Measurements from ENCODE around the gene PLCB4. TPM values are rescaled to one million over a fixed set of nuclear protein-coding genes. Genes with fewer than 3 reads are reported as not detected.

Gene PLCB4
- total RNA-seq, 1 donor from 2014 or later: 38.0 TPM

- intact Hi-C loops (cut with DNase I): no loop called here
- no peaks in the 10 kb centered on the region for H3K9me3 ChIP-seq
- H3K4me1 ChIP-seq: peaks cover 4 to 10% of the 10 kb centered on the region in 2 donors
- no peak for TF ChIP-seq CTCF (IDR thresholded peaks at IDR 0.05)
- no peak overlapping the region for H3K4me3 ChIP-seq
- no peaks in the 10 kb centered on the region for H3K36me3 ChIP-seq
- no peaks in the 10 kb centered on the region for H3K27me3 ChIP-seq
- no peak for DNase-seq (ENCODE audit: low spot score in 2 of 2)
- H3K27ac ChIP-seq: no peak overlapping the region
Measured at GRCh38 chr20:9496155-9496554, 427.3 kb downstream of the PLCB4 start.

- intact Hi-C loops (cut with DNase I): no loop called here
- DNase-seq (ENCODE audit: low spot score in 2 of 2): no peak
- no peak for TF ChIP-seq CTCF (IDR thresholded peaks at IDR 0.05)
- Histone ChIP-seq H3K36me3 (no peaks in the 10 kb centered on the region), H3K27ac (no peak overlapping the region), H3K4me1 (no peaks in the 10 kb centered on the region), H3K9me3 (no peaks in the 10 kb centered on the region), H3K27me3 (no peaks in the 10 kb centered on the region), H3K4me3 (no peak overlapping the region)
Measured at GRCh38 chr20:9498322-9498721, 429.4 kb downstream of the PLCB4 start.

- Histone ChIP-seq H3K4me3 (no peak overlapping the region), H3K27me3 (no peaks in the 10 kb centered on the region), H3K4me1 (no peaks in the 10 kb centered on the region), H3K9me3 (no peaks in the 10 kb centered on the region), H3K36me3 (no peaks in the 10 kb centered on the region), H3K27ac (no peak overlapping the region)
- intact Hi-C loops (cut with DNase I): no loop called here
- no peak for DNase-seq (ENCODE audit: low spot score in 2 of 2)
- no peak for TF ChIP-seq CTCF (IDR thresholded peaks at IDR 0.05)
Measured at GRCh38 chr20:9499126-9499899, 430.4 kb downstream of the PLCB4 start.

DNA sequence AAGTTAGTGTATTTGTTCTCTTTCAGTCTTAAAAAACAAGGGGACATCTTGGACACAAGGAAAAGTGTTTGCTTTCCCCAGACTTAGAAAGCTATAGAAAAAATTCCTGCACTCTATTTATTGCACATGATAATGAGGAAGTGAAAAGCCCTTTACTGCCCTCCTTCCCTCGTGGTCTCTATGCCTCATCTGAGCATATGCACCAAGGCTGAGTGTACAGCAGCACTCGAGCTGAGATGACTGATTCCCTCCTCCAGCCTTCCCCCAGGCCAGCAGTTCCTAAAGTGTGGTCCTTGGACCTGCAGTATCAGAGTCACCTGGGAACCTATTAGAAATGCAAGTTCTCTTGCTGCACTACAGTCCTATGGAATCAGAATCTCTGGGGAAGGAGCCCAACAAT lies 431.2 kb downstream of the PLCB4 start:
- H3K9me3 ChIP-seq: no peaks in the 10 kb centered on the region
- no peak overlapping the region for H3K27ac ChIP-seq
- H3K36me3 ChIP-seq: no peaks in the 10 kb centered on the region
- TF ChIP-seq CTCF (IDR thresholded peaks at IDR 0.05): no peak
- H3K4me3 ChIP-seq: no peak overlapping the region
- H3K4me1 ChIP-seq: no peaks in the 10 kb centered on the region
- intact Hi-C loops (cut with DNase I): no loop called here
- no peaks in the 10 kb centered on the region for H3K27me3 ChIP-seq
- DNase-seq (ENCODE audit: low spot score in 2 of 2): no peak

DNA sequence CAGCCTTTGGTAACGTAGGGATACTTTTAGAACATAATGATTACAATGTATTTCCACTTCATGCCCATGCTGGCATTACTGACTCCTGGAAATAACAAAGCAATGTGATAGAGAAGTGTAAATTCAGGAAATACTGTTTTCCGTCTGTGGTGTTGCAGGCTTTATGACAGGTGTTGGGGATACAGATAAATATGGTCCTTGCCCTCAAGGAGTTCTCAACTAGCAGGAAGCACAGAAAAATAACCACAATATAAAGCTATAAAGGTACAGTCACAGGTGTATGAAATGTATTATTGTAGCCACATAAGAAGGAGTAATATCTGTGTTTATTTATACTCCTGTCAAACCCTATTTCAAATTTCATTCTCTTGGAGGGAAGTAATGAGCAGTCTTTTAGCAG lies 432.6 kb downstream of the PLCB4 start:
- no peaks in the 10 kb centered on the region for H3K9me3 ChIP-seq
- no peaks in the 10 kb centered on the region for H3K36me3 ChIP-seq
- no peak for TF ChIP-seq CTCF (IDR thresholded peaks at IDR 0.05)
- no peak overlapping the region for H3K27ac ChIP-seq
- H3K4me1 ChIP-seq: no peaks in the 10 kb centered on the region
- intact Hi-C loops (cut with DNase I): no loop called here
- H3K27me3 ChIP-seq: no peaks in the 10 kb centered on the region
- DNase-seq (ENCODE audit: low spot score in 2 of 2): no peak
- no peak overlapping the region for H3K4me3 ChIP-seq
